Activated CD4-positive, alpha-beta T cell treated with anti-CD3 and anti-CD28 coated beads, Interleukin-2, amount 50 U/mL, for 24 hours (primary cell): Measurements from ENCODE around the gene IRF2.
A peak's percentile ranks its signal among the peaks of the same experiment; 100 is the strongest.

Source experiments
- DNase-seq, 2 donors: peaks; one replicate each; pipeline ENCODE4 v3.0.0-alpha.2; 2020; ENCODE audit warnings: low read depth in 1 of 2, low spot score in 1 of 2

IRF2 gene

DNA sequence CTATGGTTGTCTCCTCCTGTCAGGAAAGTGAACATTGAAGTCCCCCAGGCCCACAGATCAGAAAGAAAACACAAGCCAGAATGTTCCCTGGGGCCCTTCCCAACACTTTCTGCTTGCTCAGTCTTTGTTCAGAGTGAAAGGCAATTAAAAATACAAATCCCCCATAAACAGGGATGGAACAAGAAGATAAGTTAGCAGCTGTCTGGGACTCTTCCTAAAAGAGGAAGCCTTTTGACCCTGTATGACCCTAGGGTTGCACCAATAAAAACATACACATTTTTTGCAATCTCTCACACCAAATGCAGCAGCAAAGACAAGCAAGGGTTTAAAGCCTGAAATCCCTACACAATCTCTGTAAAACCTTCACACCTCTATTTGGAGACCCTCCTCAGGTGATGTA lies 22.6 kb downstream of the IRF2 start:
- DNase-seq, result no peak

GRCh38 chr4:184450743-184451535 lies 23.4 kb downstream of the IRF2 start:
- no peak for DNase-seq

- no peak for DNase-seq
These were observed 24.3 kb downstream of the IRF2 start for GRCh38 chr4:184450045-184450444.

- no peak for DNase-seq
These were observed 25.5 kb downstream of the IRF2 start for GRCh38 chr4:184448821-184449220.

DNA sequence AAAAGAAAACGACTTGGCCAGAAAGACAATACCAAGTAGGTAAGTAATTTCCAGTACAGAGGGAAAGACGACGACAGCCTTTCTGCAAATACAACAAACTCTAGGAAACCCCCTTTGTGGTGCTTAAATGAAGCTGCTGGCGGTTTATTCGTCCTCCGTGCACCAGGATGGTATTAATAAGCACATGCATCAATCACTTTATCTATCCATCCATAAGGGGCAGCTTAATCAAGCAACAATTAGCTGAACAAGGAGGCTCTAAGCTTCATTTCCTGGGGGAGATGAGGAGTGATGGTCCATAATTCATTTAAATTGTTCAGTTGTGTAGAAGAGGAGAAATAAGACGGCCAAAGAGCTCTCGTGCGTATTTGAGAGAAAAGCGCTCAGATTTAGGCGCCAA lies 26.2 kb downstream of the IRF2 start:
- no peak for DNase-seq

GRCh38 chr4:184447664-184448063 lies 26.7 kb downstream of the IRF2 start:
- no peak for DNase-seq

DNA sequence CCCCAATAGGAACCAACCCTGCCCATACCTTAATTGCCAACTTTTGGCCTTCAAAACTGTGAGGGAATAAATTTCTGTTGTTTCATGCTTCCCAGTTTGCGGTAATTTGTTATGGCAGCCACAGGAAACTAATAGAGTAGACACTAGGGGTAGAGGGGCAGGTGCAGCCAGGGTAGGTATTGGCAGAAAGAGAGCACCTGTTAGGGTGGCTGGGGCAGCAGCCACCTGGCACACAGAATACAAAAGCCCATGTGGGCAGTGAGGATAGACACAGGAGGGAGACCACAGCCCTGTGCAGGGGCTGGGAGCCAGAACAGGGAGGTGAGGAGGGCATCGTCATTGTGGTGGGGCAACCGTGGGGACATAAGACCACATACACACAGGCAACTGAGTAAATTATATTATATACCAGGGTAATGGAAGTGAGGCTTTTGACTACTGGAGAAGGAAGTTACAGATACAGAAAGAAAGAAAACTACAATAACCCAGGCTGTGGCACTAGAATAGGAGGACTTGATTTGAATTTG lies 28.2 kb downstream of the IRF2 start:
- DNase-seq, result no peak

- DNase-seq, result peak in 1 of 2 donors; percentile 28
These were observed 29.4 kb downstream of the IRF2 start for GRCh38 chr4:184444953-184445309.

GRCh38 chr4:184444215-184444952 lies 30.0 kb downstream of the IRF2 start:
- no peak for DNase-seq

GRCh38 chr4:184443318-184443717 lies 31.0 kb downstream of the IRF2 start:
- no peak for DNase-seq

DNA sequence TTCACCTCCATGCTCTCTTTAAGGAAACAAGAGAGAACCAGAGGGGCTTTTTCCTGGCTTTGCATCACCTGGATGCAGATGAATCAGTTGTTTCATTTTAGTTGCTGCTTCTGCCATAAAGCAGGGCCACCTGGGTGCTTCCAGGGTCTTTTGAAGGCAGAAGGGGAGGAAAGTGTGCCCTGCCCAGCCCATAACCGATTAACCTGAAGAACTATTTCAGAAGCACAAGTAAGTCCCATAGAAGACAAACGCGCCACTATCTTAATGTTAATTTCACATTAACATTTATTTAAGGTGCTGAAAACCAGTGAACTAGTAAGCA lies 32.1 kb downstream of the IRF2 start:
- DNase-seq, result no peak

DNA sequence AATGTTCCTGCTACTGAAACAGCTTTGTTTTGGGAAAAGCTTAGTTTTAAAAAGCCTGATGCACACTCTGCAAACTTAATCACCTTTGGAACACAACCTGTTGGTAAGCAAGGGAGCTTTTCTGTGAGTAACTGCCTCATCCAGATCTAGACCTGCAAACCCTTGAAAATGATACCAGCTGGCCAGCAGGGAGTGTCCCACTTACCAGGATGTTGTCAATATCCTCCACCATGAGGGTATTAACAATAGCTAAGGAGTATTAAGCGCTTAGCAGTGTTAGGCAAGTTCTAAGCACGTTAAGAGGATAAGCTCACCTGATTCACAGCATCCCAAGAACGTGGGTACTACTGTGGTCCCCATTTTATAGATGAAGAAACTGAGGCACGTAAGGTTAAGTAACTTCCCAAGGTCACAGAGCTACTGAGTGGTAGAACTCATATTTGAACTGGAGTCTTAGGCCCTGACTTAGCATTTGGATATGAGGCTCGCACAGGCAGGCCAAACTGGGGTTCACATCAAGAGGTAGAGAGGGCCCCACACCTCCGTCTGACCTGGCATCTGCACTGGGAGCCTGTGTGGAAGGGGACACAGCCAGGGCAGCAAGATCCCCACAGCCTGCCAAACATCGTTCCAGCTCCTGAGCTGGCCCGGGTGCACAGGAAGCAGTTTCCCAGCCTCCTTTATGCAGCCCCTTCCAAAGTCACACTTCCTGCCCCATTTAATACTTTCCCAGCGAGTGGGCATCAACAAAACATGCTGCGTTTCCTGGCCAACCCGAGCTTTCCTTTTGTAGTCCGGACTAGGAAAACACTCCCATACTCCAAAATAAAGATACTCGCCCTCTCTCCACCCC lies 32.7 kb downstream of the IRF2 start:
- no peak for DNase-seq

DNA sequence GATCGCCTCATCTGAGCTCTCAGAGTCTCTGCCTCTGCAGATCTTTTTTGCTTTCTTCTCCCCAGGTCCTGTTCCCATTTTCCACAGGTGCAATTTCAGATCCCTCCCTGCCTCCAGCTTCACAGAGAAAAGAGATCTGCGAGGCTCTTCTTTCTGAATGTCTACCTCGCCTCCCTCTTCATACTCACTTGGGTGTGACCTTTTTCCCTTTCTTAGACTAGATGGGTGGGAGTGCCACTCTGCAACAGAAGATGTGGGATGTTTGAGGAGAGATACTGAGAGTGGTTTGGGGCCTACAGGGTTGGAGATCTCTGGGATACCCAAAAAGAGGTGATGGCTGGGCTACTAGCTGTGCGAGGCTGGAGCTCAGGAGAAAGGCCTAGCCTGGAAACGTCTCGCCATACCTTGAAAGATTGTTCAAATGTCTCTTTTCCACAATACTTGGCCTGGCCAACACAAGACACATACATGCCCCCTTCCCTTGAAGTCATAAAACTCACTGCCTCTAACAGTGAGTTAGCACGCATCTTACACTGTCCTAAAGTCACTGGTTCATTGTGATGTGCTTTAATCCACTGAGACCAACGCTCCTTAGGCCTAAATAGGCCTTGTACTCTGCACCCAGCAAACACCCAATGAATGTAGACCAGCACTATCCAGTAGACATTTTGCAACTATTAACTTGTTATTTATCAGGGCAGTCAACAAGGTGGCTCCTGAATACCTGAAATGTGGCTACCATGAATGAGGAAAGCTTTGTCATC lies 33.6 kb downstream of the IRF2 start:
- no peak for DNase-seq

DNA sequence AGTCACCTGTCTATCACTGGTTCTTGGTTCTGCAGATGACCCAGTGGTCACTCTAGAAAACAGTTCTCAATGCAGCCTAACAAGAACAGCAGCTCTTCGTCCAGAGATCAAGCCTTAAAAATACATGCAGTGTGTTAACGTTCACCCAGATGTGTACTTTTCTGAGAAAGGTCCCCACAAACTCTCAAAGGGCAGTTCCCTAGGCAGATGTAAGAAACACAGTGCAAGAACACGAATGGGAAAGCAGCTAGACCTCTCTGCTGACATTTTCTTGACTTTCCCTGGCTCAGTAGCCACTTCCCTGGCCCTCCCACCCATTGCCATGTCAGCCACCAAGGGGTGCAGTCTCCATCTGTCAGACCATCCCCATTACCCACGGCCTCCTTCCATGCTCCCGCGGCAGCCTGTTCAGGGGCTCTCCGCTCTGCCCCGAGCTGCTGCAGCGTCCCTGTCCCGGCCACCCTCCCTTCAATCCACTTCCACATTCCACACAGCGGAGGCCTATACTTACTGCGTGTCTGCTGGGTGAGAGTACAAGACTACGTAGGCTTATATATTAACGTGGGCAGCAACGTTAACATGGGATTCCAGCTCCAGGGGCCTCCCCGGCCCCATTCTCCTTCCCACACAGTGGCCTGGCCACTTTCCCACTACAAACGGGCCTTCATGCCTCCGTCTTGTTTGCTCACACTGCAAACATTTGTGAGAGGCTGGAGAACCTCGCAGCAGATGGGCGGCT lies 34.3 kb downstream of the IRF2 start:
- DNase-seq, result no peak

DNA sequence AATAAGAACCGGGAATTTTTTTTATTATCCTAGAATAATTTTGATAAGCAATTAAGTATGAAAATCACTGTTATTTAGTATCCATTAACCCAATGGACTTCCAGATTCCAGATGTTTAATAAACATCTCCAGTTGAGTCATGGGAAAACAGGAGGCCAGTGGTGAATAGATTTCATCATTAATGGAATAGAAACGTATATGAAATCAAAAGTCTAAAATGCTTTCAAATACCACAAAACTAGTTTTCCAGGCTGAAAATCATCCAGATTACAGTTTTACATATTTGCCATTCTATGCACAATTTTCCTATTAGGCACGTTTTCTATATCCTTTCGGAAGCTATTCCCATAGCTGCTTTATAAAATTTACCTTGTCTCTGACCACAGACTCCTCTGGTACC lies 35.0 kb downstream of the IRF2 start:
- no peak for DNase-seq

DNA sequence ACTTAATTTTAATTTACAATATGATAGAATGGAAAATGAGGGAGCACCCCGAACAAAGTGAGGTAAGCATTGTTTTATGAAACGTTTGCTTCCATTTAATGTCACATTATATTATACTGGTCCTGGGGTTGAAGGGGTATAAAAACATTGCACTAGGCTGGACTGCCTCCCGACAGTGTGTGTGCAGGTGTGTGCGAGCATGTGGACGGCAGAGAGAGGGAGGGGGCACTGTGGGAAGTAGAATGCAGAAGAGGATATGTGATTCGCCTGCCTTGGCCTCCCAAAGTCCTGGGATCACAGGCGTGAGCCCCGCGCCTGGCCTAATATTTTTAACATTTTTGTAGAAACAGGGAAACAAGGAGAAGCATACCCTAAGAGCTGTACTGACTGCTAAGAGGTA lies 36.0 kb downstream of the IRF2 start:
- no peak for DNase-seq

GRCh38 chr4:184437565-184438265 lies 36.6 kb downstream of the IRF2 start:
- DNase-seq, result no peak

GRCh38 chr4:184434501-184435066 lies 39.8 kb downstream of the IRF2 start:
- DNase-seq, result no peak

DNA sequence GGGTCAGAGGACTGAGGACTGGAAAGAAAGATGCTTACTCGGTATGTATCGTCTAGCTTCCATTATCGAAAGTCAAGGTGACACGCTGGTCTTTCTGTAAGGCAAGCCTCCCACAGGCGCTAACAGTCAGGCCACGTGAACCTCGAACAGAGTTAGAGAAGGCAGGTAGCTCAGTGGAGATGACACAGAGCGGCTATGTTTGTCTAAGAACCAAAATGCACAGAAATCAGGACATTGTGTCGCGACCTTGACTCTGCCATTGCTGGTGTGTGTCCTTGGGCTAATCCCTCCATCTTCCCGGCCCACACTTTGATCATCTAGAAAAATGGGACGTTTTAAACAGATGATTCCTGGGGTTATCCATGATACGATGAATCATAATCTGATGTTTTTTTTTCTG lies 40.3 kb downstream of the IRF2 start:
- no peak for DNase-seq
